ENCODE measurements around the gene TBC1D4.

GRCh38 chr13:75357576-75358289 lies 124.2 kb downstream of the TBC1D4 start:
- TF ChIP-seq, protein P1, sequence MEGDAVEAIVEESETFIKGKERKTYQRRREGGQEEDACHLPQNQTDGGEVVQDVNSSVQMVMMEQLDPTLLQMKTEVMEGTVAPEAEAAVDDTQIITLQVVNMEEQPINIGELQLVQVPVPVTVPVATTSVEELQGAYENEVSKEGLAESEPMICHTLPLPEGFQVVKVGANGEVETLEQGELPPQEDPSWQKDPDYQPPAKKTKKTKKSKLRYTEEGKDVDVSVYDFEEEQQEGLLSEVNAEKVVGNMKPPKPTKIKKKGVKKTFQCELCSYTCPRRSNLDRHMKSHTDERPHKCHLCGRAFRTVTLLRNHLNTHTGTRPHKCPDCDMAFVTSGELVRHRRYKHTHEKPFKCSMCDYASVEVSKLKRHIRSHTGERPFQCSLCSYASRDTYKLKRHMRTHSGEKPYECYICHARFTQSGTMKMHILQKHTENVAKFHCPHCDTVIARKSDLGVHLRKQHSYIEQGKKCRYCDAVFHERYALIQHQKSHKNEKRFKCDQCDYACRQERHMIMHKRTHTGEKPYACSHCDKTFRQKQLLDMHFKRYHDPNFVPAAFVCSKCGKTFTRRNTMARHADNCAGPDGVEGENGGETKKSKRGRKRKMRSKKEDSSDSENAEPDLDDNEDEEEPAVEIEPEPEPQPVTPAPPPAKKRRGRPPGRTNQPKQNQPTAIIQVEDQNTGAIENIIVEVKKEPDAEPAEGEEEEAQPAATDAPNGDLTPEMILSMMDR (IDR thresholded peaks at IDR 0.05): no peak
- no peak for TF ChIP-seq POLR2A (IDR thresholded peaks at IDR 0.05)
